NCI-H510A (cell line): ENCODE measurements around the gene SMC3.
"Not testable (repeated sequence)": the region's sequence is repeated elsewhere in the genome, so short reads cannot be mapped to it uniquely, and the experiment has no call there.

Source experiments
- DNase-seq: peaks from one replicate; lab custom pipeline; 2025; lab: John Stamatoyannopoulos, UW

The SMC3 gene

DNA sequence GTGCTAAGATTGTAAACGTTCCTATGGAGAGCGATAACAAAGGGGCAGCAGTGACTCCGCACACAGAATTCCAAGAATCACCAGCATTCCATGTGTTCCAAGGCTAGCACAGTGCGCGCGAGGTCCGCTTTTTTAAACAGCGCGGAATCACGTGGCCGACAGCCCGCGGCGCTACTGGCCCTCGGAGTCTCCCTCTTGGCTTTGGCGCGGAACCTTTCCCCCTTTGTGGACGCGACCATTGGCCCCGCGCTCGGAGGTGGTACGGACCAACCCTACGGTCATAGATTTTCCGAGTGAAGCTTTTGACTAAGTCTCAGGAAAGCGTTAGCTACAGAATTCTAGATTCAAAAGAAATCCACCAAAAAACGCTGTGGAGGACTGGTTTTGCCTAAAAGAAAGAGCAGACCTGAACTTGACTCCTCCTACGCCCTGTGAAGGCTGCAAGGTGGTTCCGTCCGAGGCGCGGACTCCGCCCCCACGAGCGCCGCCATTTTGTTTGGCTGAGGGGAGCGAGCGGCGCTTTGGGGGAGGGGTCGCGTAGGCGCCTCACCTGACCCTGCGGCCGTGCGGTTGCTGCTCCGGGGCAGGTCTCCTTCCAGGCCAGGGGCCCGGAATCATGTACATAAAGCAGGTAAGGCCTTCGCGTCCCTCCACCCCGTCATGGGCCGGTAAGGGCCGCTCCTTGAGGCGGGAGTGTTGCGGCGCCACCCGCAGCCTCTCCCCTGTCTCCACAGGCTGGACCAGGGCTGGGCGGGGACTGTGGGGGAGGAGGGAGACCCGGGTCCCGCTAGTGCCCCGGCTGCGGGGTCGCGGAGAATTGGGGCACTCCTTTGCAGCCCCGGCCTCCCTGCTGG, at the start of gene SMC3:
SMC3 (plus strand) TSS at position 495 of the 854 bp plus-strand sequence; CDS start at position 617, 122 bp downstream.
- peak; percentile 94 for DNase-seq

- DNase-seq = no peak
Measured at GRCh38 chr10:110522365-110522988, 45.0 kb upstream of the SMC3 start.

- DNase-seq = no peak
Measured at GRCh38 chr10:110523736-110524135, 43.8 kb upstream of the SMC3 start.

DNA sequence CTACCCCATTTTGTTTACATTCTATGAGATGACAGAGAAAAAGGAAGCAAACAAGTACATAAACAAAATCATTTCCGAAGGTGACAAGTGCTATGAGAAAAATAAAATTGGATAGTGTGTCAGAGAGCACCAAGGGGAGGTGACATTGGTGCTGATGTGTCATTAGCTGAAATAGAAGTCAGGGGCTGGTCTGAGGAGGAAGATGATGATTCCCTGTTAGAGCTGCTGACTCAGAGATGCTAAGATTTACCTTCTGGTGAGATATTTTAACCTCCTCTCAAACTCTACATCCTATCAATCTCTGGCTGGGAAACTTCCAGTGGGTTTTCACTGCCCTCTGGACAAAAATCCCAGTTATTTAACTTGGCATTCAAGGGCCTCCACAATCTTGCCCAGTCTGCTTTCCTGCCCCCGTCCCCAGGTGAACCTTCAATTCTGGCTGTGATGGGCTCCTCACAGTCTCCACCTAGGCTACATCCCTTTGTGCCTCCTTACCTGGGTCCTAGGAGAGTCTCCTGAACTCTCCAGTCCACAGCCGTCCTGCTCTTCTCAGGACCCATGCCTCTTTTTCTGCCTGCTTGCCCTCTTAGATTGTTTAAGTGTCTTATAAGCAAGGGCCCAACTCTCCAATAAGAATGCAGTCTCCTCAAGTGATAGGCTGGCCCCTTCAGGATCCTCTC, 43.2 kb upstream of the SMC3 start:
- DNase-seq = no peak

GRCh38 chr10:110524859-110525232, 42.6 kb upstream of the SMC3 start:
- DNase-seq = no peak

DNA sequence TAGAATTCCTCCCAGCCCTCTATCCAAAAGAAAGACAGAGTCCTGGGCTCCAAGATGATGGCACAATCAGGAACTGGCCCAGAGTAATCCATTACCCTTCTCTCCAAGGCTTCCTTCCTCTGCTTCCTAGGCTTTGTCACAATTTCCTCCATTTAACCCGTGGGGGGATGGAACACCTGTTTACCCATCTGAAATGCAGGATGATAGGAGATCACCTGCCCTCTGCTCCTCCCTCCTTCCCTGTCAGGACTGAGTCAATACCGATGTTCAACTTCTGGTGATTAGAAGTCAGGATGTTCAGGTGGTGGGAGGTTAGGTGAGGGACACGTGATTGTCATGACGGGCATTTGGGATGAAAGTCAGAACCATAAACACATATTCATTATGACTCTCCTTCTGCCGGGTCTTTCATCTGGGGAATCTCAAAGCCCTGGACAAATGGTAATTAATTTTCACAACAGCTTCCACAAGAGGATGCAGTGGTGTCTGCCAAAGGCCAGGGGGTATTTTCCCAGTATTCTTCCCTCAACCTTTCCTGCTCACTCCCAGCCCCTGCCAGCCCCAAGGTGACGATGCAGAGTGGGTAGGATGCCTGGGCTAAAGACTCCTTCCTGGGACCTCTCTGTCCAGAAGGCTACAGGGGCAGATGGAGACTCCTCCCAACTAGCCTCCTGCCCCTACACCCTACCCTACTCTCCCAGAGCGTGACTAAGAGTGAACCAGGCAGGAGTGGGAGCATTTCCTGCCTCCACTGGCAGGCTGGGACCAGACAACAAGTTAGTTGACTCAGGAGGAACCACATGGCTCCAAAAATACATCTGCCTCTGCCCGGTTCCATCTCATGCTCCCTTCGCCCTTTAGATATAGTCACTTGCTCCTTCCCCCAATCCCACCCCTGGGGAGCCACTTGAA, 41.9 kb upstream of the SMC3 start:
- DNase-seq = no peak

- no peak for DNase-seq
Measured at GRCh38 chr10:110527731-110528171, 39.7 kb upstream of the SMC3 start.

DNA sequence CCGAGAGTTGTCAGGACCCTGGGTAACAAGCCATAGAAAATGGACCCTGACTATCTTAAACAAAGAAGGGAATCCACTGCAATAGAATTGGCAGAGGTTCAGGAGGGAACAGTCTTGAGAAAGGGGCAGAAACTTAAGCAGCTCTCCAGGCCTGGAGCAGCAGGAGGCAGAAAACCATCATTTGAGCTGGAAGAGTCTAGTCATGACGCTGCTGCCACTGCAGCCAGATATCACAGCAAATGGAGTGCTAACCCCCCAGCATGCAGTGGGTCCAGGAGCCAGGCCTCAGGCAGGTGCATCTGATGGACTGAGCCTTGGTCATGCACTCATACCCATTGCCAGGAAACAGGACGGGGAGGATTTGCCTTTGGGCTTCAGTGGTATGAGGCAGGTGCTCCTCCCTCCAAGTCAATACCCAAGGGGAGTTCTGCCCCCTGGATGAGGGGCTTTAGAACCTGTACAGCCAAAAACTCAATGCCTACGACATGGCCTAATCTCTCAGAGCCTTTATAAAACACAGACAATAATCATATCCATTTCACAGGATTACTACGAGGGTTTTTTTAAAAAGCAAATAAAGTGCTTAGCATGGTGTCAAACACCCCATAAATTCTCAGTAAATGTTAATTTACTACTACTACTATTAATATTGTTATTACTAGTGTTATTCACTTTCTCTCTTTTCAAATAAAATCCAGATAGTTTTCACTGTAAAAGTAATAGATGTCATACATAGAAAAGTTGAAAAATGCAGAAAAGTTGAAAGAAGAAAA, 39.1 kb upstream of the SMC3 start:
- no peak for DNase-seq

- not testable (repeated sequence) for DNase-seq
Measured at GRCh38 chr10:110528997-110529524, 38.4 kb upstream of the SMC3 start.

DNA sequence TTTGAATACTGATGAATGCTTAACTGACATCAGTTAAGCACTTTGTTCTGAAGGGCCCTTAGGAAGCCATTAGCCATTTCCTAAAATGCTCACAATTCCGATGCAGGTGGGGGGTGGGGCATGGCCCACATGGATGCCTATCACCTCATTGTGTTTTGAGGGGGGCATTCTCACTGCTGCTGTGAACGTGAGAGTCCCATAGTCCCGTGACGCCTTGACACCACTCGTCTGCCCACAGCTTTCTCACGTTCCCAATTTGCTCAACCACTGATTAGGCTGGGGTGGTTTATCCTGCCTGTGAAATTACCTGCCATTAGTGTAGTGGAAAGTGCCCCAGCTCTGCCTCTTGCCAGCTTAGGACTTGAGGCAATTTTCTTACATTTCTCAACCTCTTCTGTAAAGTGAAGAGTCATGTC, 37.9 kb upstream of the SMC3 start:
- no peak for DNase-seq

DNA sequence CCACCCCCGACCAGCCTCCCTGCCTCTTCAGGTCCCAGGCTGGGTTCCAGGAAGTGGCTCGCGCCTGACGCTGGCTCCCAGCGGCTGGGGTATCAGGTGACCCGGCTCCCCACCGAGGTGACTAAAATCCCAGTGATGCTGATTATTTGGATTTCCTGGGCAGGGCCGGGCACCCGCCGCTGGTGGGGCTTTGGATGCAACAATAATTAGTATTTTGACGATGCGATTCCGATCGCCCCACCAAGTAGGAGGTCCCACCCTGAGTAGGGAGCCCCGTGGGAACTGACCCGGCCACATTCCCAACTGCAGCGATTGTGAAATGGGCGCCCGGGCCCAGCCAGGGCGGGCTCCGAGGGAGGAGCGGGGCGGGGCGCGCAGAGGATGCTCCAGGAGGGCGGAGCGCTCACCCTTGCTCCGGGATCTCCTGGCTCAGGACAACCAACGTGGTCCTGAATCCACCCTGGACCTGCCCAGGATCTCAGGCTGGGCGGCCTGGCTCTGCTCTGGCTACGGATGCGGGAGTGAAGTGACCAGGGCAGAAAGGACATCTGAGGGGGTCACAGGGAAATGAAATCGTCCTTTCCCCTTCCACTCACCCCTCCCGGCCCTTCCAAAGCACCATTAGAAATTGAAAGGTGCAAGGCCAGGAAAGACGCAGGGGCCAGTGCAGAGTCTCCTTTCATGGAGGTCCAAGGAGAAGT, 37.2 kb upstream of the SMC3 start:
- no peak for DNase-seq

DNA sequence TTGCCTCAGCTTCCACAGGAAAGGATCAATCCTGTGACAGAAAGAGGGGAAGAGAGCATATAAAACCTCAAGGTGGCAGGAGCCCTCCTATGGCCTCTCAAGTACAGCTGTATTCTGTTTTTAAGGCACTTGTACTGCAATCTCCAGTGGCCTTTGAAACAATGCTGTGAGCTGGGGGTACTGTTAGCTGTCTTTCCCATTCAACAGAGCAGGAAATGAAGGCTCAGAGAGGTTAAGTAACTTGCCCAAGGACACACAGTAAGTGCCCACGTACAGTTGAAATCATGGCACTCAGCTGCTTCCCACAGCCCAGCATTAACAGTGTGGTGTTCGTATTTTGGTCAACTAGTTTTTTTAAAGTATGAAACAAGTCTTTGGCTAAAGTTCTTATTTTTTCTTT, 35.8 kb upstream of the SMC3 start:
- DNase-seq = no peak

GRCh38 chr10:110532628-110533027, 34.9 kb upstream of the SMC3 start:
- not testable (repeated sequence) for DNase-seq

- DNase-seq = no peak
Measured at GRCh38 chr10:110533149-110533548, 34.3 kb upstream of the SMC3 start.

- no peak for DNase-seq
Measured at GRCh38 chr10:110534571-110534970, 32.9 kb upstream of the SMC3 start.

DNA sequence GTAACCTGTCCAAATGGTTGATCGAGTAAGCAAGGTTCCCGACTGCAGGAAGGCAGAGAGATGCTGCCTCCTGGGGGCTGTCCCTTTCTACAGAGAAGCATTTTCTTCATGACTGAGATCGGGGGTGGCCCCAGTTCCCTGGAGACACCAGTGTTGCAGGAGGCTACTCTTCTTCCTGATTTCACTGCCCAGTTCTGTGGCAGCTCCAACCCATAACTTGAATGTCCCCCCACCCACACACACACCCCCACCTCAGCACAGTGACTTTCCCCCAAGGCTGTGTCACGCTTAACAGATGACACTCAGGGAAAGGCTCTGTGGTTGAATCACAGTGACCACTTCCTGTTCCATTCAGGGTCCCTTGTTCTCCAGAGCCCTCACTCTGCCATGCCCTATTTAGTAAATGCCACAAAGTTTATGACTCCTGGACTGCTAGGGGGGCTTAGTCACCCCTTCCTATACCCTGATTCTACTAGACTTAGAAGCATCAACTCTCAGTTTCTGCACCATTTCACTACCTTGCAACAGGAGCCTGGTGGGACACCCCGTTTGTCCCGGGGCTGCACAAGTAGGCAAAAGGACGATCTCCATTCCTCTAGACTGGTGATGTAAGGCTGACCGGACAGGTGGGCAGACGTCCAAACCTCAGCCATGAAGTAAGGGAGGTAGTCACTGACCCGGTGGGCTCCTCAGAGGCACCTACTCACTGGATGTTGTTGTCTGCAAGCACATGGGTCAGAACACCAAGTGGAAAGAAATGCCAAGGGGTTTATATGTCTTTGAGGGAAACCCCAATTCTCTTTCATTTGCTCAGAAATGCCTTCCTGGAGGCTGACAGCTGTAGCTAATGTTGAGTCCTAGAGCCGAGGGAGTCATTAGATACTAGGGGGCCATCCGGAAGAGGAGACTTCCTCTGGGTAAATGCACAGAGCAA, 31.3 kb upstream of the SMC3 start:
- DNase-seq = no peak

GRCh38 chr10:110539091-110539490, 28.4 kb upstream of the SMC3 start:
- no peak for DNase-seq

DNA sequence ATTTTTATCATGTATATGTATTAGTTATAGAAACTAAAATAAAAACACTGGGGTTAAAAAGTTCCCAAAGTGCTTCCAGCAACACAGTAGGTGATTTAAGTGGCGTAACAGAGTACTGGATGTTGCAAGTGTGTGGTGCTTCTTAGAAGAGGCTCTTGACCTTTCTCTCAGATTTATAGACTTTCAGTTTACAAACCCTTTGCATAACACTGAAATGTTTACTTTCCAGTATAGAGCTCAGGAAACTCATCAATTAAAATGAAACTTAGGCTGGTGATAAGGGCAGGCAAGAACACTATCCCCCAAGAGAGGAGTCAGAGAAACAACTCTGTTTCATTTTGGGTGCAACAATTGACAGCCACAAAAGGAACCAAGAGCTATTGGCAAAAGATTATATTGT, 27.5 kb upstream of the SMC3 start:
- peak; percentile 52 for DNase-seq

GRCh38 chr10:110544958-110545537, 22.4 kb upstream of the SMC3 start:
- DNase-seq = no peak
